Suppressor macrophage treated with lipopolysaccharide for 4 hours (primary cell): ENCODE data around the gene VTI1B.

ENCODE experiments used
- DNase-seq: peaks from one replicate; pipeline ENCODE4 v3.0.0-alpha.2; 2020

Gene VTI1B

DNA sequence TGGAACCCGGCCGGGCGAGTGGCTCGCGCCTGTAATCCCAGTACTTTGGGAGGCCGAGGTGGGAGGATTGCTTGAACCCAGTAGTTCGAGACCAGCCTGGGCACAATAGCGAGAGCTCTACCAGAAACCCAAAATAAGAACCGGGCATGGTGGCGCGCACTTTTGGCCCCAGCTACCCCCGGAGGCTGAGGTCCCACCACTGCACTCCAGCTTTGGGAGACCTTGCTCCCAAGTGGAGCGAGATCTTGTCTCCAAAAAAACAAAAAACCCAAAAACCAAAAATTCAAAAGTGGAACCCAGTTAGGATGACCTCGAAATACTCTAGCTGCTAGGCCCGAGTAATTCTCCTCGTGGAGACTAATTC is 769 bp upstream of the VTI1B start:
- no peak for DNase-seq

DNA sequence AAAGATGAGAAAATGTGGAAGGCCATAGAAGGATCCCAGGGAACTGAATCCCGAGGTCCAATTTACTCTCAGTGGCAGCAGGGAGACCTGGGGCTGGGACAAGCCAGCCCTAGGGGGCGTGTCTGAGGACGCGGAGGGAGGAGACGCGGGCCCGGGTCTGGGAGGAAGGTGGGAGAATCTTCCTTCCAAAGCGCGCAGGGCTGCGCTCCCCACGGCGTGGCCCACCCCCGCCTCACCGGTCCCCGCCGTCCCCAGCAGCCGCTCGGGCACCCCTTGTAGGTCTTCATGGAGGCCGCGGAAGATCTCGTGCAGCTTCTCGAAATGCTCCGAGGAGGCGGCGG is 323 bp downstream of the VTI1B start:
- DNase-seq = peak; percentile 71

DNA sequence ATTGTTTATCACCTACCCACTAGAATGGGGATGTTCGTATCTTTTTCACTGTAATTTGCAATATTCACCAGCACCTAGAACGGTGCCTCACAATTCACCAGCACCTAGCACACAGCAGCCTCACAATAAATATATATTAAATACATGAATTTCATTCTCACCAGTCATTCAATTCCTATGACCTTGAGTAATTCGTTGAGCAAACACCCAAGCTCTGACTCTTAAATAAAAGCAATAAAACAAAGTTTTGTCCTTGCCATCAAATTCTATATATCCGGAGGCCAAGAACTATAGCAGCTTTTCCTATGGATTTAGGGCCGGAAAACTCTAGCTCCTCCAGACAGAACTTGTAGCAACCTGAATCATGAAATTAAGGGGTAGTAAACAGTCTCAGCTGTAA is 981 bp downstream of the VTI1B start:
- no peak for DNase-seq

DNA sequence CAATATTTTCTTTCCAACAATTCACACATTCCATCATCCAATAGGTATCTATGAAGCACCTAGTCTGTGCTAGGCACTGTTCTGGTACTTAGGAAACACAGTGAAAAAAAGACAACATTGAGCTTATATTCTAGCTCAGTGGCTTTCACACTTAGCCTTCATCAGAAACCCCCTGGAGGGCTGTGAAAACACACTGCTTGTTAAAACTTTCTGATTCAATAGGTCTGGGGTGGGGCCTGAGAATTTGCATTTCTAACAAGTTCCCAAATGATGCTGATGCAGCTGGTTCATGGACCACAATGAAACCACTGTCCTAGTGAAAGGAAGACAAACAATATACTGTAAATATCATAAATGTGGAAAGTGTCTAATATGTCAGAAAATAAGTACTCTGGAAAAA is 5.9 kb downstream of the VTI1B start:
- DNase-seq = no peak

DNA sequence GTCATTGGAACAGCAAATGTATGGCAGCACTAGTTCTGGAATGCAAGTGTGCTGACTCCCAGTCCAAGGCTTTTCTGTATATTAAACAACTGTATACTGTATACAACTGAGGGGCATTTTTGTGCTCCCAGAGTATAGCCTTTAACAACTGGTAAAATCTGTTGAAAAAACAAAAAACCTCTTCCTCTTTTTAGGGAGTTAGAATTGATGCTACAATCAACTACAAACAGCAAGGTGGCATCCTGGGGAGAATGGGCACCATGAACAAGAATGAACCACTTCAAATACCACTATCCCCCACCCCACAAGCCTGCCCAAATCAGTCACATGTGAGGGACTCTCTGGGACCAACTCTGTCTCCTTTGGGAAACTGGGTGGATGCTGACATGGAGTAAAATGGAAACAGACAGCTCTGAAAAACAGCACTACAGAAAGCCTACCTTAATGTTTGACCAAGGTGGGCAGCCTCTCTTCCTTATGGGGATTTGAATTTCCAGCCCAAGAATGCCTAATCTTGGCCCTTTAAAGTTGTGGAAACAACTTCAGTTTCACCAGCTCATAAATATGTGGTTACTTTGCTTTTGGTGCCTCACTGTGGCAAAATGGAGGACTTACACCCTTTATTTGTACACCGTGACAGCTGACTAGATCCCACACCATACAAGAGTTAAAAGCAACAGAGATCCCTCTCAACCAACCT is 7.5 kb downstream of the VTI1B start:
- DNase-seq = peak; percentile 71

DNA sequence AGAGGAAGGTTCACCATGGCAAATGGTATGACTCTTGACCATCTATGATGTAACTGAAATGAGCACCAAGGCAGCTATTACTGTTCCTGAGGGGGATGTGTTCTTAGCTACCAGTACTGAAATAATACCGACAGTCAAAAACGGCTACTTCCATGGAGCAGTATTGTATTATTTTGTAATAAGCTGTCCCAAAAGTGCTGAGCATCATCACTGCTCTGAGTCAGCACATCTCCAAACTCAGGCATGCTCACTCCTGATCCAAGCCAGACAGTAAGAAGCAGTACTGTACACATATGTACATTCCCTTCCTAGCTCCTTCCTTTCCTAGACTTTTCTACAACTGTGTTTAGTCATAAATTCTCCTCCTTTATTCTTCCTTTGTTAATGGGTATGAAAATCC is 8.6 kb downstream of the VTI1B start:
- DNase-seq = peak; percentile 45

DNA sequence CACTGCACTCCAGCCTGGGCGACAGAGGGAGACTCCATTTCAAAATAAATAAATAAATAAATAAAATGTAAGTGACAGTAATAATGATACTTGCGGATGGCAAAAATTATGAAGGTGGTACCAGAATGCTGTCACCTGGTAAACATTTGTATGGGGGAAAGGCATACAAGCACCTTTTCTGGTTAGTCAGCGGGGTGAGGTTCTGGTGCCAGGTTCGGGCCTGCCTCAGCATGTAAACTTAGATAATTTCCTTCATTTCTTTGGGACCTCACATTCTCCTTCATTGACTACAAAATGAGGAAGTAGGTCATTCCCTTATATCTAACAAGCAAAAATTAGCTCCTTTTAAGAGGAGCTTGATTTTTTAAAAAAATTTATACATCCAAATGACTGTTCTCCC is 10.8 kb downstream of the VTI1B start:
- no peak for DNase-seq

DNA sequence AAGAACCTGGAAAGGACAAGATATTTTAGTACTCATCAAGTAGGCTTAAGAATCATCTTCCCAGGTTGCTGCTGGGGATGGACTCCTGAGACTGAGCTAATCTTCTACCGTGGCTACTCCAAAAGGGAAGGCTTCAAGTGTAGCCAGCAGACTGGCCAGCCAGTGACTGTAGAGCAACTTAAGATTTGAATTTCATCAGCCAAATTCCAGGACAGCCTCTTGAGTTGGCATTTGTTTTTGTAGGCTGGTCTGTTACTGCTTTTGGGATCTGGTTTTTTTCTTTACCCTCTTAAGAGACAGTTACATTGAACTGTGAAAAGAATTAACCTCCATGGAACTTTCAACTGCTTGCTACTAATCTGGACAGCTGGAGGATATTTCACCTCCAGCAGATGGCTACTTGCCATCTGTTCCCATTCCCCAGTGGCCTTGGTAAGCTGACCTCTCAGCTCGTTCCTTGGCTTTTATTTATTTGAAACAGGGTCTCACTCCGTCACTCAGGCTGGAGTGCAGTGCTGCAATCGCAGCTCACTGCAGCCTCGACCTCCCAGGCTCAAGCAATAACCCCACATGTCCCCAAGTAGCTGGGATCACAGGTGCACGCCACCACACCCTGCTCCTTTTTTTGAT is 20.7 kb downstream of the VTI1B start:
- no peak for DNase-seq

DNA sequence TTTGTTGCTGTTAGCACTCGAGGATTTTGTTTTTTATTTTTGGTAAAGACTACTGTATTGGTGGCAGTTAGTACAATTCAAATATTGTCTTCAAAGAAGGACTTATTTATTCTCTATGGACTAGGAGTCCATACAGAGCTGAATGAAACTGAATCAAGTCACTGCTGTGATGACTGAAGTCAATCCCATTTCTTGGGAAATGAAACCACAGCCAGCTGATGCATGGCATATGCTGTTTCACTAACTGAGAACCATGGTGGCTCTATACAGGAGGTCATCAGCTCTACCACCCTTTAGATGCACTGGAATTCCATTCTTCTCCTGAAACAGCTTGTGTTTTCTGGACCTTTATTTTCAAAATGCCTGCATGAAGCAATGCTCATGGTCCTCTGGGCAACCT is 22.2 kb downstream of the VTI1B start:
- peak; percentile 28 for DNase-seq

DNA sequence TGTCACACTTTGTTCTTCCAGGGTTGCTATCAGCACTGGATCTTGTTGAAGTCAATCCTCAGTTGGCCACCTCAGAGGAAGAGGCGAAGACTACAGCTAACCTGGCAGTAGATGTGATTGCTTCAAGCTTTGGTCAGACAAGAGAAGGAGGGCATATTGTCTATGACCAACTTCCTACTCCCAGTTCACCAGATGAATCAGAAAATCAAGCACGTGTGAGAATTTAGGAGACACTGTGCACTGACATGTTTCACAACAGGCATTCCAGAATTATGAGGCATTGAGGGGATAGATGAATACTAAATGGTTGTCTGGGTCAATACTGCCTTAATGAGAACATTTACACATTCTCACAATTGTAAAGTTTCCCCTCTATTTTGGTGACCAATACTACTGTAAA is 23.7 kb downstream of the VTI1B start:
- no peak for DNase-seq

DNA sequence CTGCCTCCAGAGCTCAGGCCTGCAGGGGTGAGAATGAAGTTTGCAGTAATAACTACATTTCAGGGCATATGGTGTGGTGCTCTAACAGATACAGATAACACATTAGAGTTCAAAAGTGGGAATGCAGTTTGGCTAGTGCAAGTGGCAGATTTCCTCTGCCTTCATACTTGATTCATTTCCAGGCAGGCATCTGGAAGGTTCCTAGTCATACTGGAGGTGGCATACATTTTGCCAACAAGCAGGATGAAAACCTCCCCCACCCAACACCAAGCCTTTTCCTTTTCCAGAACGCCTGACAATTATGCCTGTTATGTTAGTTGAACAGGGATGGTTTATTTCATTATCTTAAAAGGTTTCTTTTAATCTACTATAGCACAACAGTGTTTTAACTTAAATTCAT is 24.3 kb downstream of the VTI1B start:
- no peak for DNase-seq

DNA sequence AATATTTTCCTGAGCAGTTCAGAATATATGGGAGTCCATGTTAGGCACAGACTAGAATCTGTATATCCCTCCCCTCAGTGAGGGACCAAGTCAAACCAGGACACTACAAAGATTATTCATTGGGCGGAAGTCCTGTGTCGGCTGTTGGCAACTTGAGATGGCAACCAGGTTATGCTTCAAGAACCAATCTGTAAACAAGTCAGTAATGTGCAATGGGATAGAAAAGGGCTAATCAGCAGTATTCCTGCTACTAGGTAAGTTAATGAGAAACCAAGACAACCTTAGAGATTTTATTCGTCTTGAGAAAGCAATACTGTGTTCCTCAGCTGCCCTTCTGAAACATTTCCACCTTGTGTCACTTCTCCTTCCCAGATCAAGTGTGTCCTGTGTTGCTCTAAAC is 28.3 kb downstream of the VTI1B start:
- no peak for DNase-seq

DNA sequence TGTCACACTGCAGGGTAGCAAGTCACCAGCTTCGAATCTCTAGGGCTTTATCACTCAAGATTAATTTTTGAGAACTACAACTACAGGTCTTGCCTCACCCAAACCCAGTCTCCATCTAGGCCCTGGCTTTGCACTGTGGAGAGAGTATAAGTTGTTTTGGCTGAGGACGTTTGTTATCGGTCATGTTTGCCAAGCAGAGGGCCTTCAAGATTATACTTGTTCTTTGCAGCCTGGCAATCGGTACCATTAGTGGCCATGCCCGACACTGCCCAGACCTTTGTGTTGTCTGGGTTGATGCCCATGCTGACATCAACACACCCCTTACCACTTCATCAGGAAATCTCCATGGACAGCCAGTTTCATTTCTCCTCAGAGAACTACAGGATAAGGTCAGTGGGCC is 29.0 kb downstream of the VTI1B start:
- DNase-seq = no peak

DNA sequence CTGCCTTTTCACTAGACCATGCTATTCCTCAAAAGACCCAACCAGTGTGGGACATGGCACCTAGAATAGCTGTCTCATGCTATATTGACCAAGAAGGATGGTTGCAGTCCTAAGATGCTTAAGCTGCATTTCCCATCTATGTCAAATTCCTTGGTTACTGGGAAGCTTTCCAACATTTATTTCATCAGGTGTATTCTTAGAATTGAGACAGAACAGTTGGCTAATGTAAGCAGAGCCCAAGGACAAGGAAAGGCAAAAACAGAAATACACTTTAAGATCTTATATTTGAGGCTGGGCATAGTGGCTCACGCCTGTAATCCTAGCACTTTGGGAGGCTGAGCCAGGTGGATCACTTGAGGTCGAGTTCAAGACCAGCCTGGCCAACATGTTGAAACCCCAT is 30.0 kb downstream of the VTI1B start:
- no peak for DNase-seq

DNA sequence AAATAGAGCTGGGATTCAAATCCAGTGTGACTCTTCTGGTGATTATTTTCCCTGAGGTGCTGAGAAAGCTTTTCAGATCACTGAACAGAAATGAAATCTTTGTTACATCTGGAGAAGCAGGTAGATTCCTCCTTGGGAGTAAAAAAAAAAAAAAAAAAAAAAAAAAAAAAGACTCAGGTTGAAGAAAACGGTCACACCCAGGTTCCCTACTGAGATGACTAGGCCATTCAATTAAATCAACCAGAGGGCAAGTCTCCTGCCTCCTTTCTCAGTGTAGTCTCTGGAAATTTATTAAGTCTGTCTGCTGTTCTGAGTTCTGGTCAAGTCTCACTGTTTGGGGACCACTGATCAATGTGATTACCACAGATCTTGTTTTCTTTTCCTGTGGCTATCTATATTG is 30.7 kb downstream of the VTI1B start:
- no peak for DNase-seq

DNA sequence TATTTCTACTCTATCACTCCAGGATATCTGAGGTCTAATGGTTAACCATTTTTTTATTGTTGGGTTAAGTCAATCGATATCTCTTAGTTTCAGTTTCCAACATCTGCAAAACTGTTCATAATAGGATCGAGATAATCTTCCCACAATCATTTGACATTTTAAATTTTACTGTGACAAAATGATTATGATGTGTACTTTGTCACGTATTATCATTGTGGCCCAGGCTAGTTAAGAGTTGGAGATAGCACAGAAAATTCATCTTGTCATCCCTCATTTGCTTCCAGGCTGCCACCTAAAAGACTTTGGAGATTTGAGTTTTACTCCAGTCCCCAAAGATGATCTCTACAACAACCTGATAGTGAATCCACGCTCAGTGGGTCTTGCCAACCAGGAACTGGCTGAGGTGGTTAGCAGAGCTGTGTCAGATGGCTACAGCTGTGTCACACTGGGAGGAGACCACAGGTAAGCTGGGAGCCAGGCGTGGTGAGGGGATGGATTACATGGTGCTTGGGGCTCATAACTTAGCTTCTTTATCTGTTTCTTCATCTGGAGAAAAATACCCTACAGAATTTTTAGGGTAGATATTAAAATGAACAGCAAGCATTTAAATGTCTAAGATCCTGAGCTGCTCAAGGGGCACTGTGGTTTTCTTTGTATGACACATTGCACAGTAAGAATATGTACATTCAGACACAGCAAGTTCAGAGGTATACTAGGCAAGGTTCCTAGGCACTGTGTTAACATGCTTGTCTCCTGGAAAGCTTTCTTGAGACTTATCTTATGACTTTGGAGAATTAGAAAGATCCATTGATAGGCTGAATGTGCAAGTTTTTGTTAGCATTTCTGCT is 32.3 kb downstream of the VTI1B start:
- DNase-seq = no peak

DNA sequence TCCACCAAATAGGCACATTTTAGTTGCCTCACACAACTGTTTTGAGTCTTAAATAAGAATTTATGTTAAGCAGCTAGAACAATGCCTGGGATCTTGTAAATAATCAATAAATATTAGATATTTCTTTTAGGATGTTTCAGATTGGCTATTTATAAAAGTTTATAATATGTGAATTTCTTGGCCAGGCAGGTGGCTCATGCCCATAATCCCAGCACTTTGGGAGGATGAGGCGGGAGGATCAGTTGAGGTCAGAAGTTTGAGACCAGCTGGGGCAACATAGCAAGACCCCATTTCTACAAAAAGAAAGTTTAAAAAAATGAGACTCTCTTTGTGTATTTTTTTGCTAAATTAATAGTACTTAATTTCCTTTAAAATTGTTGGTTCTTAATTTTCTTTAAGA is 33.0 kb downstream of the VTI1B start:
- no peak for DNase-seq

DNA sequence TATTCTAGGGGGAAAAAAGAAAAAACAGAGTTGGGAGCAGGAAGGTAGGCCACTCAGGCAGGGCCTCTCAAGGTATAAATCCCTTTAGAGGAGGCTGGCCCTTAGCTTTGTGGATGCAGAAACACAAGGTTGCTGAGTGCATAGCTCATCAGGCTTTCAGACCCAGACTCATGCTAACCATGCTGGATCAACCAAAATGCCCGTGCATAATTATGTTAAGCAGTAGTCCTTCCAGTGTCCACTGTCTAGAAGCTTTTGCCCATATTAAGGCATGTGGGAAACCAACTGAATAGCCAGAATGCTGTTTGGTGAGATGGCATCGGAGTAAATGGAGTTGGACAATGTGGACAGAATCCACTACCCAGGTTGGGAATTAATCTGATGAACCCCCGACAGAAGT is 35.8 kb downstream of the VTI1B start:
- DNase-seq = no peak

DNA sequence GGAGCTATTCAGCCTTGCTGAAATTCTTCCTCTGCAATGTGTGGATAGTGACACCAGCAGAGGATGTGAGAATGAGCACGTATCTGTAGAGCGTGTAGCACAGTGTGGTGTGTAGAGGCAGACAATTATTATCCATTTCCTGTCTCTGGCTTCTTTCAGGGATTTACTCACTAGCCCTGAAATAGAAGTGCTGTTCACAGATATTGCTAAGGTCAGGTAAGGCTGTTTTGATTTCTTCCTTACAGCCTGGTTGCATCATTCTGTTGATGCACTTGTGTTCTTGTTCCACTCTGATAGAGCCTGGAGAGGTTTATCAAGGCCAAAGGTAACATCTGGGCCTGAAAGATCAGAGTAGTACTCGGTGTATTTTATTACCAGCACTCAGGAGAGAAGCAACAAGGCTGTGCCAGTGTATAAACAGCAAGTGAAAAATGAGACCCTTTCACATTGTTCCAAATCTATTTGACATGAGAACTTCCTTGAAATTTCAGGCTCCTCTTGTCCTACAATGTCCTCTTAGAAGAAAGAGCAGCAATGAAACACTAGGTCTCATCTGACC is 38.0 kb downstream of the VTI1B start:
- DNase-seq = no peak

DNA sequence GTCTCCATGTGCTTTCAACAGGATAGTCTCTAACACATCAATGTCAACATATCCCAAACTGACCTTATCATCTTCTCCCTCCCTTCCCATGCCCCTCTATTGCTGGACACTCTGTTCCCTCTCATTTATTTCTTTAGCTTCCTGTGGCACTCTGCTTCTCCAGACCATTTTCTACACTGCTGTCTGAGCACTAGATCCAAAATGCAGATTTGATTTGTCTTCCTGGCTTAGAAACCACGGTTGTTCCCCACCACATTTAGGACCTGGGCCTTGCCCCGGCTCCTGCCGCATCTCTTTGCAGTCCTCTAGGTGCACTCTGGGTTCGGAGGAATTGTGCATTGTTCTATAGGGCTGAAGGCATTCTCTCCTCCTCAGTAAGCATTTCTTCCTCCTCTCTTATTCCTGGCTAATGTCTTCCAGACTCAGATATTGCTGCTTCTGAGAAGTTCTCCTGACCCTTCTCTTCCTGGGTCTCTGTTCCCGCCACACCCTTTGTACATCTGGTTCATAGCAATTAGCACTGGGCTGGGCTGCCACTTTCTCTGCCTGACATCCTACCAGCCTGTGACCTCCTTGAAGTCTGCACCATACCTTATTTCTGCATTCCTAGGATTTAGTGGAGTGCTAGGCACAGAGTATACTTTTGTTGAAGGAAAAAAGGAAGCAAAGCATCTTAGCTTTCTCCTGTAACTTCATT is 40.8 kb downstream of the VTI1B start:
- DNase-seq = no peak

DNA sequence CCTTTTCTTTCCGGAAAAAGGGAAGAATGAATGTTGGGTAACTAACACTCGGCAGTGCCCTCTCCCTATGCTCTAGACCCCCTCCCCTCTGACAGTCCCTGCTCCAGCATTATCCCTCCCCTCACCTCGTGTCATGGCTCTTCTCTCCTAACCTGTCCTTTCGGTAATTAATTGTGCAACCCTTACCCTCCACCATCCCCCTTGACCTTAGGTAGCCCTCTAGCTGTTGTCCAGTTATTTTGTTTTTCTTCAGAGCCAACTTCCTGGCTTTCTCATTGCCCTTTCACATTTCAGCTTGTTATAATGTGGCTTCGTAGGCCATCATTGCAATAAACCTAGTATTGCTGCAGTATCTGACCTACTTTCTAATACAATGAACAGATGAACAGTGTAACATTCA is 43.5 kb downstream of the VTI1B start:
- DNase-seq = no peak

DNA sequence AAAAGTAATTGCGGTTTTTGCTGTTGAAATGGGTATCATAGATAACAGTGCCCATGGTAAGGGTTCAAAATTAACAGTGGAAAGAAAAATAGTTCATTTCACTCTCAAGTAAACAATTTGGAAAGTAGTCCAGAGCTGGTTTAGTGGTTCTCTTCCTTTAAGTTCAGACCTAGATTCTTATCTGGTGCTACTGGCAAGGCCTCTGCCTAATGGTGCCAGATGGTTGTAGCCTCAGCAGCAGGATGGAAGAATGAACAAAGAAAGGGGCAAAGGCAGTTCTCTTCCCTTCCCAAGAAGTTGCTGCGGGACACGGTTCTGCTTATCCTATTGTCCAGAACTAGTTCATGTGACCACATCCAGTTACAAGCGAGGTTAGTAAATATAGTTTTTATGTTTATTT is 44.2 kb downstream of the VTI1B start:
- DNase-seq = no peak

DNA sequence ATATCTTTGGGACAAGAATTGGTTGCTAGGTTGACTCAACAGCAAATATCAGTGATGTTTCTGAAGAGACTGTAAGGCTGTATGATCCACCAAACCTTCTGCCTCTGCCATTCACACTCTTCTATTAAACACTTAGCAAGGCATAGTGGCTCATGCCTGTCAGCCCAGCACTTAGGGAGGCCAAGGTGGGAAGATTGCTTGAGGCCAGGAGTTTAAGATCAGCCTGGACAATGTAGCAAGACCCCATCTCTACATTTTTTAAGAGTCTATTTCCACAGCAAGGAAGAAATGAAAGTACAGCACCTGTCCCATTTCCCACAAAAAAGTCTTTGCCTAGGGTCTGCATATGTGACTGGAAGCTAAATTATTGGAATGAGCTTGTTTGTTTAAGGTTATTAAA is 46.9 kb downstream of the VTI1B start:
- DNase-seq = no peak
